HepG2 (cell line): Measurements from ENCODE around the gene TMEM19. TPM values are rescaled to one million over a fixed set of nuclear protein-coding genes. Genes with fewer than 3 reads are reported as not detected.

Experiments used
- ATAC-seq: fragments of 200-7000 bp; cut with Tn5 transposase; 3 replicates; pipeline ENCODE4 v1.9.1; 2020; ENCODE audit warnings: mild to moderate bottlenecking, moderate library complexity
- BruUV-seq: library from RNA; stranded (reverse); fragments of 400-500 nt; replicated peaks from 2 replicates; lab custom pipeline; 2021; lab: Mats Ljungman, UMichigan
- CTCF ChIA-PET: fragments of 300-600 bp; formaldehyde crosslinking; extraction: SDS; loops from one replicate; lab custom pipeline; 2021; ENCODE audit warnings: low total read pairs, inconsistent platforms, low intra/inter-chr PET ratio; lab: Yijun Ruan, JAX
- POLR2A ChIA-PET: fragments of 350-600 bp; sonication (Branson Sonifier 250); formaldehyde crosslinking; loops from one replicate; lab custom pipeline; 2020; ENCODE audit warnings: antibody characterized with exemption, inconsistent platforms; lab: Yijun Ruan, JAX
- DNase-seq: peaks from one replicate; pipeline ENCODE4 v3.0.0-alpha.2; 2015; ENCODE audit warnings: low spot score
- FAIRE-seq: peaks from 3 replicates; lab custom pipeline; 2011; peaks lifted over from hg19 to GRCh38; lab: Jason Lieb, UNC
- H2AFZ ChIP-seq: one replicate; pipeline ENCODE4 v1.6.1; 2011; ENCODE audit warnings: low read length, inconsistent platforms
- H3K27ac ChIP-seq: fragments of 300-600 bp; 3 replicates; pipeline ENCODE4 v1.8.0; 2011; ENCODE audit warnings: mixed run types, mild to moderate bottlenecking, mixed read lengths, low read length, inconsistent platforms; ENCODE audit not compliant: insufficient read depth; ENCODE audit errors: extremely low read length
- H3K27me3 ChIP-seq, 2 experiments: fragments of 200-600 bp in 1 of 2; 2 replicates in 1 of 2; 3 replicates in 1 of 2; pipeline versions ENCODE4 v1.6.0 to v1.8.0; 2011; ENCODE audit warnings: low read length in 2 of 2, mild to moderate bottlenecking in 2 of 2, moderate library complexity in 2 of 2, inconsistent platforms in 1 of 2; ENCODE audit not compliant: insufficient read depth in 2 of 2, control insufficient read depth in 1 of 2
- H3K36me3 ChIP-seq, 2 experiments: fragments of 200-600 bp in 1 of 2; replicated peaks in 1 of 2; 2 replicates in 1 of 2; 3 replicates in 1 of 2; pipeline versions ENCODE4 v1.5.1 to v1.8.0; 2011; ENCODE audit warnings: low read length in 2 of 2, inconsistent platforms in 1 of 2; ENCODE audit not compliant: insufficient read depth in 2 of 2, control insufficient read depth in 1 of 2
- H3K4me1 ChIP-seq: 2 replicates; pipeline ENCODE4 v1.5.1; 2012; ENCODE audit warnings: low read length, inconsistent platforms; ENCODE audit not compliant: insufficient read depth
- H3K4me2 ChIP-seq: 2 replicates; pipeline ENCODE4 v1.6.0; 2011; ENCODE audit warnings: low read depth, low read length, inconsistent platforms
- H3K4me3 ChIP-seq, 3 experiments: fragments of 200-600 bp in 1 of 3; sonication (generic), shearing (Covaris generic) in 1 of 3; replicated peaks in 1 of 3; 2 replicates each; pipeline ENCODE4 v1.5.1; 2011 to 2016; ENCODE audit warnings: low read length in 3 of 3, inconsistent platforms in 2 of 3, low read depth in 2 of 3, mild to moderate bottlenecking in 2 of 3, control low read depth in 1 of 3, mixed read lengths in 1 of 3; ENCODE audit not compliant: insufficient read depth in 1 of 3
- H3K79me2 ChIP-seq: one replicate; pipeline ENCODE4 v1.6.1; 2011; ENCODE audit warnings: low read length, inconsistent platforms; ENCODE audit not compliant: insufficient read depth
- H3K9ac ChIP-seq: 2 replicates; pipeline ENCODE4 v1.6.0; 2011; ENCODE audit warnings: mild to moderate bottlenecking, low read depth, low read length, inconsistent platforms; ENCODE audit not compliant: insufficient read depth
- H3K9me3 ChIP-seq: 2 replicates; pipeline ENCODE4 v1.5.1; 2012; ENCODE audit warnings: mild to moderate bottlenecking, low read length
- H4K20me1 ChIP-seq: 2 replicates; pipeline ENCODE4 v1.6.0; 2011; ENCODE audit warnings: inconsistent platforms, mild to moderate bottlenecking, low read length, moderate library complexity; ENCODE audit not compliant: insufficient read depth
- ARNT ChIP-seq: fragments of 450-650 bp; IDR thresholded peaks from 2 replicates; pipeline ENCODE4 v1.6.1; 2017
- CEBPG ChIP-seq: IDR thresholded peaks from 2 replicates; pipeline ENCODE4 v1.6.1; 2016
- CHD4 ChIP-seq: fragments of 200-600 bp; sonication (generic); IDR thresholded peaks from 2 replicates; pipeline ENCODE4 v1.7.0; 2017; ENCODE audit warnings: mild to moderate bottlenecking, low read length, borderline replicate concordance
- CREBL2 ChIP-seq: sonication (generic); formaldehyde crosslinking; IDR thresholded peaks from 2 replicates; pipeline ENCODE4 v1.8.1; 2023; ENCODE audit warnings: missing genetic modification reagents, mild to moderate bottlenecking, borderline replicate concordance
- CTCF ChIP-seq: sonication (generic); formaldehyde crosslinking; IDR thresholded peaks from 2 replicates; pipeline ENCODE4 v1.5.0; 2020; ENCODE audit warnings: mild to moderate bottlenecking, missing genetic modification reagents, moderate library complexity
- JARID2 ChIP-seq: sonication (generic); formaldehyde crosslinking; IDR thresholded peaks from 2 replicates; pipeline ENCODE4 v1.8.1; 2023; ENCODE audit warnings: missing genetic modification reagents, inconsistent platforms; ENCODE audit not compliant: insufficient replicate concordance
- NCOA2 ChIP-seq: sonication (generic); formaldehyde crosslinking; IDR thresholded peaks from 2 replicates; pipeline ENCODE4 v1.8.0; 2022; ENCODE audit warnings: inconsistent platforms
- PHB2 ChIP-seq: fragments of 450-650 bp; IDR thresholded peaks from 2 replicates; pipeline ENCODE4 v1.6.1; 2018; ENCODE audit not compliant: partially characterized antibody
- POLR2AphosphoS2 ChIP-seq: IDR thresholded peaks from 2 replicates; pipeline ENCODE4 v1.6.1; 2011; ENCODE audit warnings: low read depth, low read length, improper control_type of control experiment
- RBAK ChIP-seq: sonication (generic); formaldehyde crosslinking; IDR thresholded peaks from 2 replicates; pipeline ENCODE4 v1.5.1; 2020; ENCODE audit warnings: mild to moderate bottlenecking, missing genetic modification reagents
- REPIN1 ChIP-seq: sonication (generic); formaldehyde crosslinking; IDR thresholded peaks from 2 replicates; pipeline ENCODE4 v1.8.0; 2022; ENCODE audit warnings: missing genetic modification reagents, low read depth, mild to moderate bottlenecking, borderline replicate concordance
- SMC3 ChIP-seq: IDR thresholded peaks from 2 replicates; pipeline ENCODE4 v1.6.1; 2011; ENCODE audit warnings: low read length, improper control_type of control experiment
- SOX6 ChIP-seq, 2 experiments: fragments of 450-650 bp in 1 of 2; sonication (generic) in 1 of 2; formaldehyde crosslinking in 1 of 2; IDR thresholded peaks; 2 replicates each; pipeline versions ENCODE4 v1.4.0 to v1.6.1; 2017 to 2020; ENCODE audit warnings: antibody characterized with exemption in 1 of 2, mild to moderate bottlenecking in 1 of 2, missing genetic modification reagents in 1 of 2
- SRSF4 ChIP-seq: fragments of 200-400 bp; formaldehyde crosslinking; IDR thresholded peaks from one replicate; pipeline ENCODE4 v1.6.1; 2018; ENCODE audit warnings: mild to moderate bottlenecking, low read depth, low read length, moderate library complexity; ENCODE audit not compliant: poor library complexity, severe bottlenecking
- STAG1 ChIP-seq: sonication (generic); formaldehyde crosslinking; IDR thresholded peaks from 2 replicates; pipeline ENCODE4 v1.4.0; 2020; ENCODE audit warnings: missing genetic modification reagents
- XRCC5 ChIP-seq: fragments of 200-400 bp; formaldehyde crosslinking; optimal IDR thresholded peaks from 2 replicates; pipeline ENCODE3; 2017; ENCODE audit warnings: mild to moderate bottlenecking, low read length
- ZNF460 ChIP-seq: sonication (generic); formaldehyde crosslinking; IDR thresholded peaks from 2 replicates; pipeline ENCODE4 v1.5.1; 2020; ENCODE audit warnings: missing genetic modification reagents, mild to moderate bottlenecking, borderline replicate concordance
- ZNF839 ChIP-seq: sonication (generic); formaldehyde crosslinking; IDR thresholded peaks from 2 replicates; pipeline ENCODE4 v1.4.0; 2020; ENCODE audit warnings: missing genetic modification reagents, mild to moderate bottlenecking, borderline replicate concordance
- WGBS: methylation state at CpG from one replicate; pipeline ENCODE4 v1.1.6; 2017; ENCODE audit warnings: low lambda C conversion rate; 5-methylcytosine and 5-hydroxymethylcytosine counted together
- in situ Hi-C: cut with HindIII; loops from 2 replicates; pipeline ENCODE4 v1.10.0; 2017; ENCODE audit warnings: low pct_unique_long_range_greater_than_20kb; ENCODE audit not compliant: extremely low pct_ligation_motif_present
- intact Hi-C: fragments of 100-400 bp; cut with micrococcal nuclease; formaldehyde crosslinking; loops from one replicate; pipeline ENCODE4 v1.10.0; 2022; ENCODE audit not compliant: unreplicated experiment
- polyA plus RNA-seq, 8 experiments: library from polyadenylated mRNA; depleted of rRNA in 3 of 8; stranded (reverse) in 7 of 8; unstranded in 1 of 8; fragments of >200 nt; fragmentation: Illumina TruSeq in 4 of 8; extraction: Trizol in 4 of 8; gene quantifications; 2 replicates each; pipeline versions ENCODE4 v1.2.1 to v1.2.3, GENCODE V29; 2011 to 2016; ENCODE audit warnings: low read depth in 4 of 8, missing spikeins in 1 of 8, mixed read lengths in 1 of 8; ENCODE audit not compliant: insufficient read depth in 1 of 8
- total RNA-seq, 5 experiments: library from RNA; depleted of rRNA; stranded (reverse); fragments of >200 nt; fragmentation: Illumina TruSeq; extraction: Trizol; gene quantifications; 2 replicates each; pipeline ENCODE4 v1.2.3, GENCODE V29; 2016; ENCODE audit warnings: low read depth in 1 of 5
- TF ChIP-seq, protein P1 (sequence below): sonication (generic); formaldehyde crosslinking; IDR thresholded peaks from 2 replicates; pipeline ENCODE4 v1.4.0; 2020; ENCODE audit warnings: missing genetic modification reagents

Gene TMEM19
- total and polyA plus RNA-seq, 2 of the 13 experiments (the other 11 are each of a cell fraction or from before 2014, with no cell fraction given): 16.9 to 22.5 TPM

GRCh38 chr12:71639341-71639760, 46.5 kb upstream of the TMEM19 start:
- WGBS: 95% methylated on average over 2 of the region's 2 CpGs
- Histone ChIP-seq H3K4me2 (no peak overlapping the region), H3K79me2 (no peaks in the 10 kb centered on the region)
- TF ChIP-seq ZNF460 (no peak), CHD4 (no peak), STAG1 (CRISPR knock-in tag) (peak; percentile 38; the same call in 1 of the 2 replicates), REPIN1 (CRISPR knock-in tag) (0 out of 2 replicates have a peak, but pooled peaks have one; percentile 21), SRSF4 (no peak), SMC3 (peak; percentile 40; the same call in 1 of the 2 replicates), CEBPG (CRISPR knock-in tag) (no peak), JARID2 (CRISPR knock-in tag) (no peak), POLR2AphosphoS2 (0 out of 2 replicates have a peak, but pooled peaks have one; percentile 26), CTCF (peak; percentile 49), SOX6 (IDR thresholded peaks at IDR 0.05) (no peak), SOX6 (CRISPR knock-in tag; IDR thresholded peaks at IDR 0.05) (no peak), XRCC5 (peak; percentile 43), RBAK (CRISPR knock-in tag) (no peak), NCOA2 (CRISPR knock-in tag) (no peak), CREBL2 (CRISPR knock-in tag) (no peak), ZNF839 (no peak), PHB2 (no peak), ARNT (no peak)
- TF ChIP-seq, protein P1, sequence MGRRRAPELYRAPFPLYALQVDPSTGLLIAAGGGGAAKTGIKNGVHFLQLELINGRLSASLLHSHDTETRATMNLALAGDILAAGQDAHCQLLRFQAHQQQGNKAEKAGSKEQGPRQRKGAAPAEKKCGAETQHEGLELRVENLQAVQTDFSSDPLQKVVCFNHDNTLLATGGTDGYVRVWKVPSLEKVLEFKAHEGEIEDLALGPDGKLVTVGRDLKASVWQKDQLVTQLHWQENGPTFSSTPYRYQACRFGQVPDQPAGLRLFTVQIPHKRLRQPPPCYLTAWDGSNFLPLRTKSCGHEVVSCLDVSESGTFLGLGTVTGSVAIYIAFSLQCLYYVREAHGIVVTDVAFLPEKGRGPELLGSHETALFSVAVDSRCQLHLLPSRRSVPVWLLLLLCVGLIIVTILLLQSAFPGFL: no peak
- TF ChIP-seq, all 625 proteins: peak for 6
- Histone ChIP-seq H3K4me3 (no peak overlapping the region), H2AFZ (no peak overlapping the region), H3K9ac (no peak overlapping the region), H3K27me3 (no peaks in the 10 kb centered on the region), H3K4me1 (no peaks in the 10 kb centered on the region), H3K36me3 (peaks cover 11 to 70% of the 10 kb centered on the region in 2 experiments), H3K9me3 (no peaks in the 10 kb centered on the region), H4K20me1 (no peaks in the 10 kb centered on the region), H3K27ac (no peak overlapping the region)
- DNase-seq (peak; percentile 53), FAIRE-seq (peak; percentile 60), ATAC-seq (peak; percentile 98)
- ChIA-PET POLR2A (no interaction called here), CTCF (interaction anchor here (2.1 kb wide), 1 partner anchor 108 kb away, joined by 17 read pairs; no protein-coding TSS in a partner anchor)
- intact Hi-C loops: loop anchor here (1.0 to 10.0 kb wide), 2 partner anchors 108 to 195 kb away; no protein-coding TSS in a partner anchor
- no TSS peak for BruUV-seq
- in situ Hi-C loops: no loop called here
